Measurements from ENCODE around the gene EIPR1.

EIPR1 gene

DNA sequence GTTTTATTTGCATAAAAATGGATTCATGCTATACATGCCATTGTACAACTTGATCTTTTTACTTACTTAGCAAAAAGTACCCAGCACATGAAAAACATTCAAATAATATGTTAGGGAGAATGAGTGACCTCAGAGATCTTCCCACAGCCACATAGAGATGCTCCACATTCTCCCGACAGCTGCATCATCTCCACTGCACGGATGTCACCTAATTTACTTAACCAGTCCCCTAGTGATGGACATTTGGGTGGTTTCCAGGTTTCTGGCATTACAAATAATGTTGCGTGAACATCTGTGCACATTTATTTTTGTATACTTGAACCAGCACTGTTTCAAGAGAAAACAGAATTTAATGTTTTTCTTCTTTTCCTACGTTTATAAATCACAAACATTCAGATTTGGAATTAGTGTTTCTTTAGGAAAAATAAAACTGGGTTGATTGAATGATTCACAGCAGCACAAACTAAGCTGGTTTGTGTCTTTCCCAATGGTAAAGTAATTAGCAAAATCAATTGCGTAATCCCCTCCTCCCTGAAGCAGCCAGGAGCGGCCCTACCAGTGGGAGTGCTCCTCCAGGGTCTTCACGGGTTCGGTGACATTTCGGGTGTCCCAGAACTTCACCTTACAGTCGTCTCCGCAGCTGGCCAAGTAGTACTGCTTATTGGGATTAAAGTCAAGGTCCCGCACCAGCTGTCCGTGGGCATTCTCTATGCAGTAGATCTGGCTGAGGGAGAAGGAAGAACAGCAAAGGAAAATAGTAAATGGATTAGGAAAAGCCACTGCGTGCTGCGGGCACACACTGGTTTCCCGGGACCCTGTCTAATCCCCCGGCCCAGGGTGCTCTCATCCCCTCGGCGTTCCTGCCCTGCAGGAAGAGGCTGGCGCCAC lies 183.9 kb downstream of the EIPR1 start:
- TF ChIP-seq, protein P1, sequence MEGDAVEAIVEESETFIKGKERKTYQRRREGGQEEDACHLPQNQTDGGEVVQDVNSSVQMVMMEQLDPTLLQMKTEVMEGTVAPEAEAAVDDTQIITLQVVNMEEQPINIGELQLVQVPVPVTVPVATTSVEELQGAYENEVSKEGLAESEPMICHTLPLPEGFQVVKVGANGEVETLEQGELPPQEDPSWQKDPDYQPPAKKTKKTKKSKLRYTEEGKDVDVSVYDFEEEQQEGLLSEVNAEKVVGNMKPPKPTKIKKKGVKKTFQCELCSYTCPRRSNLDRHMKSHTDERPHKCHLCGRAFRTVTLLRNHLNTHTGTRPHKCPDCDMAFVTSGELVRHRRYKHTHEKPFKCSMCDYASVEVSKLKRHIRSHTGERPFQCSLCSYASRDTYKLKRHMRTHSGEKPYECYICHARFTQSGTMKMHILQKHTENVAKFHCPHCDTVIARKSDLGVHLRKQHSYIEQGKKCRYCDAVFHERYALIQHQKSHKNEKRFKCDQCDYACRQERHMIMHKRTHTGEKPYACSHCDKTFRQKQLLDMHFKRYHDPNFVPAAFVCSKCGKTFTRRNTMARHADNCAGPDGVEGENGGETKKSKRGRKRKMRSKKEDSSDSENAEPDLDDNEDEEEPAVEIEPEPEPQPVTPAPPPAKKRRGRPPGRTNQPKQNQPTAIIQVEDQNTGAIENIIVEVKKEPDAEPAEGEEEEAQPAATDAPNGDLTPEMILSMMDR (IDR thresholded peaks at IDR 0.05; ENCODE audit: extremely low read depth, missing control alignments): no peak
- DNase-seq (ENCODE audit: low spot score): no peak

DNA sequence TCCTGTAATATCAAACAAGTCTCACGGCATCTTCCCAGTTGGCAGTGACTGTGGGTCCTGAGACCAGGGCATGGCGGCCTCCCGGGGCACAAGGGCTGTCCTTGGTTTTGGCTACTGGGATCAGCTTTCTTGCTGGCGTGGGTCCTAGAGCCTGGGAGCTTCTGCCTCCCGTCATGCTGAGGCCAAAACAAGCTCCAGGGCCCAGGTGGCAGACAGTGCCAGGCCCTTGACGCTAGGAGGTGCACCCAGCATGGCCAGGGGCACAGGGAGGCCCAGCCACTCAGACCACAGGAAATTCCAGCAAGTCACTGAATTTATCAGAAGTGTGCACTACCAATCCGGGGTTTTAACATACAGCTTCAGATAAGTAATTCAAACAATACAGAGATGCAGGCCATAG lies 184.7 kb downstream of the EIPR1 start:
- TF ChIP-seq, protein P1 (IDR thresholded peaks at IDR 0.05; ENCODE audit: extremely low read depth, missing control alignments): no peak

DNA sequence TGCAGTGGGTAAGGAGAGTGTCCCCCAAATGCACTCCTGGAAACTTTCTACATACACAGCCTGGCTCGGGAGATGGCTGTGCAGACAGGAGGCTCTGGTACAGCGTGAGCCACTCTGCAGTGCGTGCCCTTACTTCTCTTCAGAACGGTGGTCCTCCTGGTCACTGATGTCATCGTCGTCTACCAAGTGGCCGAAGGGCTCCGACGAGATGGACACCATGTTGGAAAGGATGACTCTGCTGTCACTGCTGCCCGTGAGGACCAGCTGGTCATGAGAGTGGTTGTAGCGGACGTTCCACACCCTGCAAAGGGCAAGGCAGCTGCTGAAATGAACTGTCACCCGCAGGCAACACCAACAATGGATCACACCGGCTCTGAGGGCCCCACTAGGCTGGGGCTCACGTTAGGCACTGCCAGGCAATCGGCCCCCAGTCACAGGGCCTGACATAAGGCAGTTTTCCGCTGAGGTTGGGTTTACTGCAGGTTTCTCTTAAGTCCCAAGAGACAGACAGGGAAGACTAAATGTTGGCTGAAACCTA lies 185.3 kb downstream of the EIPR1 start:
- DNase-seq (ENCODE audit: low spot score): no peak
- TF ChIP-seq, protein P1 (IDR thresholded peaks at IDR 0.05; ENCODE audit: extremely low read depth, missing control alignments): no peak

More for the DNA sequence above, 184.7 kb downstream of the EIPR1 start:
- no peak for DNase-seq (ENCODE audit: low spot score)

DNA sequence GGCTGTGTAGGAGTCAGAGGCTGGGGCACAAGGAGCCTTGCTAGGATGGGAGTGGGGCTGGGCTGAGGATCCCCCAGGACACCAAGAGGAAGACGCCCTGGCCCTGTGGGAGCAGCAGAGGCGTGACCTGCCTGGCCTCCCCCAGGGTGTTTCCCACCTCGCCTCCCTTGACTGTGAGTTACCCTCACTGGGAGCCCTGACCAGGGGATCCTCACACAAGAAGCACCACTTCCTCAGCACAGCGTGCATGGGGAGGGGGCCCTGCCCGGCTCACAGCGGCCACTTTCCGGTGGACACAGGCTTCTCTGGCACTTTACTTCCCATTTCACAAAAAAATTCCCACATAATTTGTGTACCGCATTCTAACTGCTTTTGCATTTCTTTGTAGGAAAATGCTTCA lies 187.7 kb downstream of the EIPR1 start:
- TF ChIP-seq, protein P1 (IDR thresholded peaks at IDR 0.05; ENCODE audit: extremely low read depth, missing control alignments): no peak

DNA sequence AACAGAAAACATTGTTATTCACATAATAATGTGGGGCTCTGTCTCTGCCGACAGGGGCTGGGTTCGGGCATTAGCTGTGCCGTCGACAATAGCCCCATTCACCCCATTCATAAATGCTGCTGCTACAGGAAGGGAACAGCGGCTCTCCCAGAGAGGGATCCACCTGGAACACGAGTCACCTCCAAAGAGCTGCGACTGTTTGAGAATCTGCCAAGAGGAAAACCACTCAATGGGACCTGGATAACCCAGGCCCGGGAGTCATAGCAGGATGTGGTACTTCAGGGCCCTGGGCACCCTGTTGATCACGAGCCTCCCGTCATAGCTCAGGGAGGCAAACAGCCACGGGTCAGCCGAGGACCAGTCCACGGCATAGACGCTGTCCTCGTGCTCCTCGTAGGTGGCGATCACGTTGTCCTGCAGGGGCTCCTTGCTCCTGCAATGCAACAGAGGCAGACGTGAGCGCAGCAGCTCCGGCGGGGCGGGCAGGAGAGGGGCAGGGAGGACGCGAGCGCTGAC lies 188.5 kb downstream of the EIPR1 start:
- no peak for DNase-seq (ENCODE audit: low spot score)
- TF ChIP-seq, protein P1 (IDR thresholded peaks at IDR 0.05; ENCODE audit: extremely low read depth, missing control alignments): no peak

More for the DNA sequence above, 187.7 kb downstream of the EIPR1 start:
- DNase-seq (ENCODE audit: low spot score): peak; percentile 52

DNA sequence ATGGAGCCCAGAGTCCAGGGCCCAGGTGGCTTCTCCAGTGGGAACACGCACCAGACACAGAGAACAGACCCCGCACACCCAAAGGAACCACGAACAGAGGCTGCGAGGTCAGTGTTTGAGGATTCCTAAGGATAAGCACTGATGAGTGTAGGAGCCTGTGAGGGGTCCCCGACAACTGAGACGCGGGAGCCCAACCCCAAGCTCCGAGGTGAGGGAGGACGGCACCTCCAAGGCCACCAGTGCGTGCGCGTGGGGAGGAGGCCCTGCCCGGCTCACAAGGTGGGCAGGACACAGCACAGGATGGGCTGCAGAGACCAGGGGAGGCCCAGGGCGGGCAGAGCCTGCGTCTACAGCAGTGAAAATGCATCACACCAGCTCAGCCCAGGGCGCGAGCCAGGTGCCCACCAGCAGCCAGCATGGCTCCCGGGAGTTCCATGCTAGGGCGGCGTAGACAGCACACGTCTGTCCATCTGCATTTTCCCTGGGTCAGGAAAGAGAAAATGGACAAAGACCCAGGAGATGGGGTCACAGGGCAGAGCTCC lies 189.1 kb downstream of the EIPR1 start:
- DNase-seq (ENCODE audit: low spot score): no peak
- TF ChIP-seq, protein P1 (IDR thresholded peaks at IDR 0.05; ENCODE audit: extremely low read depth, missing control alignments): no peak

DNA sequence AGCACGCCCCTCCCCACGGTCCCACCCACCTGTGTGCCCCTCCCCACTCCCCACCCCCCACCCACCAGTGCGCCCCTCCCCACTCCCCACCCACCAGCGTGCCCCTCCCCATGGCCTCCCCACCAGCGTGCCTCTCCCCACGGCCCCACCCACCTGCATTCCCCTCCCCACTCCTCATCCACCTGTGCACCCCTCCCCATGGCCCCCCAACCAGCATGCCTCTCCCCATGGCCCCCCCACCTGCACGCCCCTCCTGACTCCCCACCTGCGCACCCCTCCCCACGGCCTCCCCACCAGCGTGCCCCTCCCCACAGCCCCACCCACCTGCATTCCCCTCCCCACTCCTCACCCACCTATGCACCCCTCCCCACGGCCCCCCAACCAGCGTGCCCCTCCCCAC lies 190.2 kb downstream of the EIPR1 start:
- TF ChIP-seq, protein P1 (IDR thresholded peaks at IDR 0.05; ENCODE audit: extremely low read depth, missing control alignments): no peak
- no peak for DNase-seq (ENCODE audit: low spot score)

Data from GM20000 (cell line).